Stromal cell of bone marrow (primary cell): ENCODE results near the gene CCR4.
"Not testable (repeated sequence)": the region's sequence is repeated elsewhere in the genome, so short reads cannot be mapped to it uniquely, and the experiment has no call there.

Experiments
- DNase-seq: peaks from one replicate; pipeline ENCODE4 v3.0.0-alpha.2; 2012; ENCODE audit warnings: low read depth

The CCR4 gene

DNA sequence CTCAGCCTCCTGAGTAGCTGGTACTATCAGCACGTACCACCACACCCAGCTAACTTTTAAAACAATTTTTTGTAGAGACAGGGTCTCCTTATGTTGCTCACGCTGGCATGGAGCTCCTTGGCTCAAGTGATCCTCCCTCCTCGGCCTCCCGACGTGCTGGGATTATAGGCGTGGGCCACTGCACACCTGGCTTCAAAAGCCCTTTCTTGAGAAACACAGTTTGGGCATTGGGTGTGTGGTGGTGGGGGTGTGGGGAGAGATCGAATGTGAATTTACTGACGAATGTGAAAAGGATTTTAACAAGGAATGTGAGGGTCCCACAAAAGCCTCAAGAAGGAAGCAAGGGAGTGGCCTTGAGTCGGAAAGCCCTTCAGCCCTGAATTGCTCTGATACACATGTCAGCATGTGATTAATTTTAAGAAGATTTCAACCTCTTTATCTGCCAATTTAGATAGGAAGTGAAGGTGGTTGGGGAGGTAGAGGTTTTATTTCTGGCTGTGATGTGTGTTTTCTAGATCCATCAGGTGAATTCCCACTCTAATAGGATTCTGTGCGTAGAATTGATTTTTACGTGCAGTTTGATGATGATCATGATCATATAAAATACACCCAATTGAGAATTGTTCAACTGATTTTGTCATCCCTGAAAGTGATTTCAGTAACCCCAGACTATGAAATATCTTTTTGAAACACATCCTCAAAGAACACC lies 1.1 kb downstream of the CCR4 start:
- no peak for DNase-seq

DNA sequence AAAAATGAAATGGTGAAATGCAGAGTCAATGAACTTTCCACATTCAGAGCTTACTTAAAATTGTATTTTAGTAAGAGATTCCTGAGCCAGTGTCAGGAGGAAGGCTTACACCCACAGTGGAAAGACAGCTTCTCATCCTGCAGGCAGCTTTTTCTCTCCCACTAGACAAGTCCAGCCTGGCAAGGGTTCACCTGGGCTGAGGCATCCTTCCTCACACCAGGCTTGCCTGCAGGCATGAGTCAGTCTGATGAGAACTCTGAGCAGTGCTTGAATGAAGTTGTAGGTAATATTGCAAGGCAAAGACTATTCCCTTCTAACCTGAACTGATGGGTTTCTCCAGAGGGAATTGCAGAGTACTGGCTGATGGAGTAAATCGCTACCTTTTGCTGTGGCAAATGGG lies 3.1 kb downstream of the CCR4 start:
- no peak for DNase-seq

DNA sequence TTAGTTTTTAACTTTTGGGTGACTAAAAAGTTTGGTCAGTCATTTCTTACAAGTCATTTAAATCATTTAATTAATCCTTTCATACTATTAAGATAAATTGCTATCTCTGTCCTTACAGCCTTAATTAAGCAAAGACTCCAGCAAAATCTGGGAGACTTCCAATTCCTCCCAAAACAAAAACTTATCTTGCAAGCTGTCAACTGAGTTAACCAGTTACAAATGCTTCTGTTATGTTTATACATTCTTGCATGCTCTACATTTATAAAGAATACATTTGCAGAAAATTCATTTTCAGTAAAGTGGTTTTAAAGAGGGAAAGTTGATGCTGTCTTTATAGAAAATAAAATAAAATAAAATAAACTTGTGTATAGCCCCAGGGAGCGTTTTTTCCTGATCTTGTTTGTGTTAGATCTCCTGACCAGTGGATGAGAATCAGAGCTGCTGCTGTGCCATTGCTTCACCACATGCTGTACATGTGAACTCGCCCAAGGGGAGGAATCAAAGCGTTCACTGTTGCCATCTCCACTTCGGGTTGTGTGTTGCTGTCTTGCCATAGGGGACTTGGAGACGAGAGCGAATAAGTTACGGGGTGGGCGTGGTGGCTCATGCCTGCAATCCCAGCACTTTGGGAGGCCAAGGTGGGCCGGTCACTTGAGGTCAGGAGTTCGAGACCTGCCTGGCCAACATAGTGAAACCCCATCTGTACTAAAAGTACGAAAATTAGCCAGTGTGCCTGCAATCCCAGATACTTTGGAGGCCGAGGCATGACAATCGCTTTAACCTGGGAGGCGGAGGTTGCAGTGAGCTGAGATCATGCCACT lies 5.5 kb downstream of the CCR4 start:
- no peak for DNase-seq

DNA sequence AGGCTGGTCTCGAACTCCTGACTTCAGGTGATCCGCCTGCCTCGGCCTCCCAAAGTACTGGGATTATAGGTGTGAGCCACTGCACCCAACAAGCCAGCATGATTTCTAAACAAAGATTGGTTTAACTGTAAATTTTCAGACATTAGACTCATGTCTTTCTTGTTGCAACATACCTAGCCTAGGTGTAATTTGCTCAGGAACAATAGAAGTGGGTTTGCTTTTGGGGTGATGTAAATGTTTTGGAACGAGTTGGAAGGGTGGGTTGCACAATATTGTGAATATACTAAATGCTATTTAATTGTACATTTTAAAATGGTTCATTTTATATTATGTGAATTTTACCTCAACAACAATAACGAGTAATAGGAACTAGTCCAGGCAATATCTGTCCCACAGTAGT lies 7.1 kb downstream of the CCR4 start:
- no peak for DNase-seq

DNA sequence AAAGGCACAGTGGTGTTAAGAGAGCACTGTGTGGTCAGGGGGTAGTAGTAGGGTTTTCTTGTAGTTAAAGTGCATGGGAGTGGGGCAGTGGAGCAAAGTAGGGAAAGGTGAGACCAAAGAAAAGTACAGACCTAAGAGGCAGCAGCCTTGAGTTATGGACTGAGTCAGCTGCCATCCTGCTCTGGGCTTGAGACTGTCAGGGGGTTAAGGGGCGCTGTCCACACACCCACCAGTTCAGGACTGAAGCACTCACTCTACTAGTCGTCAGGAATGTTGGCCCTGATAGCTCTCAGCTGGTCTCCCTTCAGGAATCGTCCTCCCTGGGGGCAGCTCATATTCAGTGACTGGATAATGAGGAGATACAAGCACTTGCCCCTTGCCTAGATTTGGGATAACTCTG lies 7.9 kb downstream of the CCR4 start:
- DNase-seq: no peak

DNA sequence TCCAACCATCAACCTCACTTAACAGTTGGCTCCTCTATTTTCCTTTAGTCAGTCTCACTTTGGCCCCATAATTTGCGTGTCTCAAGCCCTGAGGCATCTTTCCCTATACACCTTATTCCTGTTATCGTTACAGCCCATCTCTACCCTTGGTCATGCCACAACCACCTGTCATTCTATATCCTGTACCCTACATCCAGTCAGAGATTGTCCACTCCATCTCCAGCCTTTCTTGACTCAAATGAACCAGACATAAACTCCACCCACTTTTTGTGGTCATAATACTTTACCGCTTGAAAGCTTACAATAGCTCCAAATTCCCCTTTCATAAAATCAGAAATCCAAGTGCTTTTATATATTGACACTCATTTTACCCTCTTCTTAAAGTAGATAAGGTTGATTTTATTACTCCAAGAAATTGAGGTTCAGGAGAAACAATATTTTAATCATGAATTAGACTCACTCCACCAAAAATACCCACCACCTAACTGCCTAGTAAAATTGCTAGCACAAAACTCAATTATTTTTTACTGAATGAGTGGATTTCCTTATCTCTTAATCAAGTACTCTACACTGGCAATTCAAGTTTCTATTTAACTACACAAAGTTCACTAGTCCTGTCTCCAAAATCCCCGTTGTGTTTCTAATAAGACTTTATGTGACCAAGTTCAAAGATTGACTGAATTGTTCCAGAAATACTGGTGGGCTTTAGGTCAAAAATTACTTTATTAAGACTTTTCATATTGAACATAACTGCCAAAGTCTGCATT lies 9.1 kb downstream of the CCR4 start:
- DNase-seq: no peak

DNA sequence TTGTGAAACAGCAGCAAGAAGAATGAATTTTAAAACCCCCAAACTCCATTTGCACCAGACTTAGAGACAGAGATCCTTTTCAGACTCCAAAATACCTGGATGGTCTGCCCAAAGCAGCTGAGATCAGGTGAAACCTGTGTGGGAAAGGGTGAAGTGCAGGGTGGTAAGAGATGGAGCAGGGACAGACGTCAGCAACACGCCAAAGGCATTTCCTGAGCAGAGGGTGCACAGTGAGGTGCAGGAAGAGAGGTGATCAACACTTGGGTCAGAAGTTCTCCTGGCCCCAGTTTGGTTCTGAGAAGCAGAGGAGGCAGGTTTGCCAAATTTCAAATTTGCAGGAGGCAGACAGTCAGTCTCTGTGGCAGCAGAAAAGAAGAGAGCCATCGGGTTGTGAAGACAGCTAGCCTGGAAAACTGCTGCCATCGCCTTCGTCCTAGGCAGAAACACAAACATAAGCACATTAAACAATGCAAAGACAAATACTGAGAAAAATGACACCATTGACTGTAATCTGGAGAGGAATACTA lies 9.8 kb downstream of the CCR4 start:
- DNase-seq: no peak

DNA sequence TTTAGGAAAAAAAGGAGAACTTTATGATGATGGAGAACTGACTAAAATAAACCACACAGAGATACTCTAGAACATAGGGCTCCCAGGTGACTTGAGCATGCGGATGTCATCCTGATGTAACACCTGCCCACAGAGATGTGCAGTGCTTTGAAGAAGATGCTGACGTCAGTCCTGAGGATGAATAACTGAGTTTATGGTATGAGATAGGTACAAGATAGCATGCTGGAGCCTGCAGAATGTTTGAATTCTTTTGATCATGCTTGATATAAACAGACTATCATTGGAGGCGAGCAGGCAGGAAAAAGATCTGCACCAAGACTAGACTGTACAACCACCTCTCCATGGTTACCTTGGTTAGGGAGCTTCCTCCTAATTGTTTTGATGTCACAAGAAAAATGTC lies 12.4 kb downstream of the CCR4 start:
- no peak for DNase-seq

DNA sequence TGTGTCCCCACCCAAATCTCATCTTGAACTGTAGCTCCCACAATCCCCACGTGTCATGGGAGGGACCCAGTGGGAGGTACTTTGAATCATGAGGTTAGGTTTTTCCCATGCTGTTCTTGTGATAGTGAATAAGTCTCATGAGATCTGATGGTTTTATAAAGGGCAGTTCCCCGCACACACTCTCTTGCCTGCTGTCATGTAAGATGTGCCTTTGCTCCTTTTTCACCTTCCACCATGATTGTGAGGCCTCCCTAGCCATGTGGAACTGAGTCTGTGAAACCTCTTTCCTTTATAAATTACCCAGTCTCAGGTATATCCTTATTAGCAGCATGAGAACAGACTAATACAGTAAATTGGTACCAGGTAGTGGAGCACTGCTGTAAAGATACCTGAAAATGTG lies 13.3 kb downstream of the CCR4 start:
- DNase-seq: not testable (repeated sequence)

DNA sequence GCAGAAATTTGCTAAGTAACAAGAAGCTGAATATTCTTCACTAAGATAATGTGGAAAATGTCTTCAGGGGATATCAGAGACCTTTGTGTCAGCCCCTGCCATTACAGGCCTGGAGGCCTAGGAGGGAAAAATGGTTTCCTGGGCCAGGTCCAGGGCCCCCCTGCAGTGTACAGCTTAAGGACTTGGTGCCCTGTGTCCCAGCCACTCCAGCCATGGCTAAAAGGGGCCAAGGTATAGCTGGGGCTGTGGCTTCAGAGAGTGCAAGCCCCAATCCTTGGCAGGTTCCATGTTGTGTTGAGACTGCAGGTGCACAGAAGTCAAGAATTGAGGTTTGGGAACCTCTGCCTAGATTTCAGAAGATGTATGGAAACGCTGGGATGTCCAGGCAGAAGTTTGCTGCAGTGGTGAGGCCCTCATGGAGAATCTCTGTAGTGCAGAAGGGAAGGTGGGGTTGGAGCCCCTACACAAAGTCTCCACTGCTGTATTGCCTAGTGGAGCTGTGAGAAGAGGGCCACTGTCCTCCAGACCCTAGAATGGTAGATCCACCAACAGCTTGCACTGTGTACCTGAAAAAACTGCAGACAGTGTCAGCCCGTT lies 14.3 kb downstream of the CCR4 start:
- not testable (repeated sequence) for DNase-seq

DNA sequence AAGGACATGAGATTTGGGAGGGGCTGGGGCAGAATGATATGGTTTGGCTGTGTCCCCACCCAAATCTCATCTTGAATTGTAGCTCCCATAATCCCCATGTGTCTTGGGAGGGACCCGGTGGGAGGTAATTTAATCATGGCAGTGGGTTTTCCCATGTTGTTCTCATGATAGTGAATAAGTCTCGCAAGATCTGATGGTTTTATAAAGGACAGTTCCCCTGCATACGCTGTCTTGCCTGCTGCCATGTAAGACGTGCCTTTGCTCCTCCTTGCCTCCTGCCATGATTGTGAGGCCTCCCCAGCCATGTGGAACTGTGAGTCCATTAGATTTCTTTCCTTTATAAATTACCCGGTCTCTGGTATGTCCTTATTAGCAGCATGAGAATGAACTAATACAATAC lies 15.2 kb downstream of the CCR4 start:
- not testable (repeated sequence) for DNase-seq

DNA sequence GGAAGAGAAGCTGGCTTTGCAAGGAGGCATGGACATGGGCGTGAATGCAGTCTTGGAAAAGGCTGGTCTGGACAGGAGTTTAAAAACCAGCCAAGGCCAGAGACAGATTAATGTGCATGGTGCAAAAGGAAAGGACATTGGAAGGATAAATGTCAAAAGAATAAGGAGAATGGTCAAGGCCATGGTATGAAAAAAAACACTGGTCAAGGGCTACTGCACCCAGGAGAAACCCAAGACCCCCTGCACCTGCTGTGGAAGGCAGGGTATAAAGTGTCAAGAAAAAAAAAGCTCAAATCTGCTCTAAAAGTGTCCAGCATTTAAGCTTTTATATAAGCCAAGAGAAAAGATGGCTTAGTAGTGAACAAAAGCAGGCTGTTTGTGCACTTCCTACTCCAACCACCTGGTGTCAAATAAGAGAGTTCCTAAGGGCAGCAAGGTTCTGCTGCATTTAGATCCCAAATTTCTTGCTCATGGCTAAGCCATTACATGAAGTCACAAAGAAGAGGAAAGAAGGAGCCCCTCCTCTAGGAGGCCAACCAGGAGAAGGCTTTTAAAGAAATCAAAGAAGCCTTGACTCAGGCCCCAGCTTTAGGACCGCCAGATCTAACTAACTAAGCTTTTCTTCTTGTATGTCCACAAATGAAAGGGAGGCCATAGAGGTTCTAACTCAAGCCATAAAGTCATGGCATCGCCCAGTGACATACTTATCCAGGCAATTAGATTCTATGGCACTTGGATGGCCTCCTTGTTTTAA lies 16.9 kb downstream of the CCR4 start:
- DNase-seq: no peak

DNA sequence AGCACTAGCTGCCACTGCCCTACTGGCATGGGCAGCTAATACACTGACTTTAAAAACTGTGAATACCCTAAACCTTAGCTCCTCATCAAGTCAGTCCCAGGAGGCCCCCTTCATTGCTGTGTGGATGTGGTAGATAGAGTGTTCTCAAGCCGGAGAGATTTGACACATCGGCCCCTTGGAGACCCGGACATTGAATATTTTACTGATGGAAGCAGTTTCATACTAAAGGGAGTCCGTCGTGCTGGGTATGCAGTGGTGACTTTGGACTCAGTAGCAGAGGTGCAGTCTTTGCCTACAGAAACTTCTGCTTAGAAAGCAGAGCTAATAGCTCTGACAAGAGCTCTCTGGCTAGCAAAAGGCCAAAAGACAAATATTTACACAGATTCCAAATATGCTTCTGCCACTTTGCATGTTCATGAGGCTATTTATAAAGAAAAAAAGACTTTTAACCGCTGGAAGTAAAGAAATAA lies 17.5 kb downstream of the CCR4 start:
- DNase-seq: no peak

DNA sequence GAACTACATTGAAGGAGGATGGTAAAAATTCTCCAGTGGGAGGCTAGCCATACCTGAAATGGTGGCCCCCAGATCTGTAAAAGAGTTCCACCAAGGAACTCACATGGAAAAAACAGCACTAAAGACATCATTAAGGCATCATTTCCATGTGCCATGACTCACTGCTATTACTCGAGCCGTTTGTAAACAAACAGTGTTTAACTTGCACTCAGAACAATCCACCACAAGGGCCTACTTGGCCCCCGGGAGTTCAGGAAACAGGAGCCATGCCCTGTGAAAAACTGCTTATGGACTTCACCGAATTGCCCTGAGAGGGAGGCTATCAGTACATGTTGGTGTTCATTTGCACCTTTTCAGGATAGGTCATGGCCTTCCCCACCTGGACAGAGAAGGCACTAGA lies 18.2 kb downstream of the CCR4 start:
- no peak for DNase-seq

DNA sequence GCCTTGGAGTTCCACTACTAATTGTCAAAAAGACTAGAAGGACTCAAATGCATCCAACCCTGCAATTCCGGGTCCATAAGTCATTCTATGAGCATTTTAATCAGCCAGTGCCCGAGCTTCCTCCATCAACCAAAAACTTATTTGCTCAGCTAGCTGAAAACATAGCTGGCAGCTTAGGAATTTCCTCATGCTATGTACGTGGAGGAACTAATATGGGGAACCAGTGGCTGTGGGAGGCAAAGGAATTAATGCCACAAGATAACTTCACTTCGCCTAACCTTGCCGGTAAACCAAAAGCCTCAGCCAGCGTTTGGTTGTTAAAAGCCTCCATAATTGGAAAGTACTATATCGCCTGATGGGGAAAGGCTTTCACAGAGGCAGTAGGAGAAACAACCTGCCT lies 19.8 kb downstream of the CCR4 start:
- not testable (repeated sequence) for DNase-seq

DNA sequence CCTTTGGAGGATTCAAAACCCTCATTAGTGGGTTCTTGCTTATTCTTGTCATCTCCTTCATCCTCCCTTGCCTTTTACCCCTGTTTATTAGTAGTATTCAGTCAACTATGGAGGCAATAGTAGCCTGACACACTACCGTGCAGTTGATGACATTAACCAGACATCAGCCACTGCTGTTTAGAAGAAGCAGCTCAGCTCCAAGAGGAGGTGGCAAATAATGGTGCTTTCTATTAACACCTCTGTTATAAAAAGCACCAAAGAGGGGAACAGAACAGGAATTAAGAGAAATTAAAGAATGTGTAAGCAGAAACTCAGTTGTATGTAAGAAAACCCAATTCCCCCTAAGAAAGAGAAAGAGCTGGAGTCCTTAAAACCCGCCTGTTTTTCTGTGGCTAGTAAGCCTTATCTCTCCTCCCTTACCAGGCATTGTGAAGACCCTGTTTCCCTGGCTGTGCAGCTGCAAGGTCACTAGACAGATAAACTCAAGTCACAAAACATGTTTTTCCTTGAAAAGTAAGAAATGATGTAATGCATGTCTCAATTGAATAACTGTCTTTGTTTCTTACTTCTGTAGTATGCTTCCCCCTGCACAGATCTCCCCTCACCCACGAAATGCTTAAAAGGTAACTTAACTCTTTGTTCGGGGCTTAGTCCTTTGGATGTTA lies 21.2 kb downstream of the CCR4 start:
- no peak for DNase-seq

DNA sequence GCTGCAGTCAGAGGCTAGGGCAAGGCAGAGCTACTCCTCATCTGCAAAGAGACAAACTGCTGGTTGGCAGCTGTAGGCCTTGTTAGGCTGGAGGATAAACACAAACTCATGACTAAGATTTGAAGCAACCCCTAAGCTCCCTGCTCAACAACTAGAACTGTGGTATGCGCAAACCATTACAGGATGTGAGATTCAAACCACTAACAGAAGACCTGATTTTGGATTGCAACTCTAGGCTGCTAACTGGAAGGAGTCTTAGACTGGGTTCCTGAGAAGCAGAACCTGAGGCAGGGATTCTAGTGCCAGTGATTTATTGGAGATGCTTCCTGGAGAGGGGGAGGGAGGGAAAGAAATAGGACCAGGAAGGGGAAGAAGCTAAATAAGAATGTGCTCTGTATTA lies 22.5 kb downstream of the CCR4 start:
- no peak for DNase-seq

DNA sequence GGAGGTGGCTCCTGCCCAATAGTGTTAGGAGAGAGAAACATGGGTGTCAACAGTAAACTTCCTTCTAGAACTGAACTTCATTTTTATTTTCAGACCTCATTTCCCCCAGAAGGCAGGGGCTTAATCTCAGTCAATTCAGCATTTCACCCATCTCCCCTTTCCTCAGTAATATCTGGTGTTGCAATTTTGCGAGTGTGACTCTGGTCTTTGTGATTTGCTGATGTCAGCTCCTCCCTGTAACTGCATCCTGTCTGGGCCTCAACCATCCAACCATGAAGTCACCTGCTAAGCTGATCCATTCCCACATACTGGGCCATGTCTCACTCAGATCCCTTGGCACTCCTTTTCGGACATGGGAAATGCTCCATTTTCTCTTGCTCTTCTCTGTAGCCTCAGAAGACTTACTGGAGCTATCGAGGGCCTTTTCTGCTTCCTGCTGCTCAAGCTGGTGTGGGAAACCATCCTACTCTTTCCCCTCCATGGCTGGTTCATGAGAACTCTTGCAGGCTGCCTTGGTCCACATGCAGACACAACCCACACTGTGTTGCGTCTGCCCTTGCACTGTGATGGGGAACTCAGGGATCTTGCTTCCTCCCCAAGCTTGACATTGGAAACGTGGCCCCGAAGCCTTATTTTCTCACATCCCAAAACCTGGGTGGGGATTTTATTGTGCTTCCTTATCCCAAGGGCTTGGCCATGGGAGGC lies 24.6 kb downstream of the CCR4 start:
- DNase-seq: no peak

DNA sequence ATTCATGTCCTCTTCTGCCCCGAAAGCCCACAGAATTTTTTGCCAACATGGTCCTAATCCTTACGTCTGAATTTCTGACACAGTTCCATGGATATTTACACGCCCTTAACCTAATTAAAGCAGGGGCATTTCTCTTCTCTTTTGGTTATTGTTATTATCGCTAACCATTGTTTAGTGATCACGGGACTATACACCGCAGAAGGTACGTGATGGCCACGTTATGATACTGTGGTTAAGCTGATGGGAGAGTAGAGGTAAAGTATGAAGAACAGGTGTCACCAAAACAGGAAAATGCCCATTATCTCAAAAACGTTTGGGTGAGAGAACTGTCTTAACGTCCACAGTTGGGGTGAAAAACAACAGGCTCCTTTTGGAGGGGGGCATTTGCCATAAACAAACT lies 26.4 kb downstream of the CCR4 start:
- DNase-seq: no peak

DNA sequence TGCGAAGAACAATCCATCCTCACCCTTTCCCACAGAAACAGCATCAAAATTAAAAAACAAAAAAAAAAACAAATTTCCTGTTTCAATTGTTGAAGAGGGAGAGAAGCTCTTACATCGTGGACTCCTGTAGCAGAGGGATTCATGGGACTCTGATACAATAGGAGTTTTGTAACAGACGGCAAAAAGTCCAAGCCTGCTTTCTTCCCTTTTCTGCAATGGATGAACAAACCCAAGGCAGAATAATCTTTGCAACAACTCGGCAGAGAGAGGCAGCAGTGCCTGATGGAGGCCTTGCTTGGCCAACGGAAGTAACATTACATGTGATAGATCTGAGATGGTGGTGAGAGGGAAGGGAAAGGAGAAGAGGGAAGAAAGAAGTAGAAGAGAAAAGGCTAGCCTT lies 26.9 kb downstream of the CCR4 start:
- no peak for DNase-seq
